Mucosa of stomach (tissue), 1 donor: Measurements from ENCODE around the gene SRRM2.
A peak's percentile ranks its signal among the peaks of the same experiment; 100 is the strongest.

ENCODE experiments used
- H3K27me3 ChIP-seq: one replicate; pipeline ENCODE4 v1.7.0; 2013; ENCODE audit warnings: mild to moderate bottlenecking, low read length; ENCODE audit not compliant: control insufficient read depth, insufficient read depth
- H3K36me3 ChIP-seq: one replicate; pipeline ENCODE4 v1.7.0; 2013; ENCODE audit warnings: low read length; ENCODE audit not compliant: control insufficient read depth, insufficient read depth
- H3K4me1 ChIP-seq: one replicate; pipeline ENCODE4 v1.7.0; 2013; ENCODE audit warnings: mild to moderate bottlenecking, low read length; ENCODE audit not compliant: control insufficient read depth, insufficient read depth
- H3K4me3 ChIP-seq: one replicate; pipeline ENCODE4 v1.7.0; 2013; ENCODE audit warnings: low read length
- H3K9ac ChIP-seq: one replicate; pipeline ENCODE4 v1.7.0; 2013; ENCODE audit warnings: mild to moderate bottlenecking, low read length, moderate library complexity
- H3K9me3 ChIP-seq: one replicate; pipeline ENCODE4 v1.7.0; 2013; ENCODE audit warnings: mild to moderate bottlenecking, low read length, moderate library complexity; ENCODE audit not compliant: control insufficient read depth
- donor health status: Pancreatic carcinoma.

The SRRM2 gene

DNA sequence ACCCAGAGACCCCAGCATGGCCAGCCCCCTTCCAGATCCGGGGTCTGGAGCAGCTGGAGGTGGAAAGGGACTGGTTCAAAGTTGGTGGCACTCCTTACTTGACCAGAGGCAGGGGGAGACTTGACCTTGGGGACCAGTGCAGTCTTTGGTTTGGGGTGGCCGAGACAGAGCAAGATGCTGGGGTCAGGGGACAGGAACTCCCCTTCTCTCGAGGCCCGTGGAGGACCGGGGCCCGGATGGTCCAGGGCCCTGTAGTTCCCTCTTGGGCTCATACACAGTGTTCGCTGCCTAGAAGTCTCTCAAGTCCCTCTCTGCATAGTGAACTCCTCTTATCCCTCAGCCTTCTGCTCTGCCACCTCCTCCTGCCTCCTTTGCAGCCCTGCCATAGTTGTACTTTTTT, 35.5 kb downstream of the SRRM2 start:
- H3K4me3 ChIP-seq = no peak overlapping the region
- H3K9me3 ChIP-seq = no peaks in the 10 kb centered on the region
- H3K4me1 ChIP-seq = peaks cover 20% of the 10 kb centered on the region
- peaks cover 41% of the 10 kb centered on the region for H3K27me3 ChIP-seq
- H3K36me3 ChIP-seq = no peaks in the 10 kb centered on the region
- H3K9ac ChIP-seq = no peak overlapping the region

DNA sequence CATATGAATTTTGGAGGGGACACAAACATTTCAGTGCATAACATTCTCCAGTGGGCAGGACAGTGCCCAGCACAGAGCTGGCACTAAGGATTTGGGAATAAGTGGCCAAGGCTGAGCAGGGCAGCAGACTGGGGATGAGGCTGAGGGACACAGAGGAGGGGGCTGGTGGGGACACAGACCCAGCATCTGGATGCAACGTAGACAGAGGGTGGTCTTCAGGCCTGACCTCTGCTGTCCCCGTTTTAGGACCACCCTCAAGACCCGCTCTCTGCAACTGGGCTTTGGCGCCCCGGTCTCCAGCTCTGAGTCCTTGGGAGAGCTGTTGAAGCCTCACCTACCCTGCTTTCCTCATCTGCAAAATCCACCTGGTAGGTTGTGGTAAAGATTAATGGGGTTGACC, 38.2 kb downstream of the SRRM2 start:
- peaks cover 27% of the 10 kb centered on the region for H3K27me3 ChIP-seq
- no peak overlapping the region for H3K9ac ChIP-seq
- H3K36me3 ChIP-seq = no peaks in the 10 kb centered on the region
- H3K4me3 ChIP-seq = no peak overlapping the region
- peaks cover 28% of the 10 kb centered on the region for H3K4me1 ChIP-seq
- no peaks in the 10 kb centered on the region for H3K9me3 ChIP-seq

DNA sequence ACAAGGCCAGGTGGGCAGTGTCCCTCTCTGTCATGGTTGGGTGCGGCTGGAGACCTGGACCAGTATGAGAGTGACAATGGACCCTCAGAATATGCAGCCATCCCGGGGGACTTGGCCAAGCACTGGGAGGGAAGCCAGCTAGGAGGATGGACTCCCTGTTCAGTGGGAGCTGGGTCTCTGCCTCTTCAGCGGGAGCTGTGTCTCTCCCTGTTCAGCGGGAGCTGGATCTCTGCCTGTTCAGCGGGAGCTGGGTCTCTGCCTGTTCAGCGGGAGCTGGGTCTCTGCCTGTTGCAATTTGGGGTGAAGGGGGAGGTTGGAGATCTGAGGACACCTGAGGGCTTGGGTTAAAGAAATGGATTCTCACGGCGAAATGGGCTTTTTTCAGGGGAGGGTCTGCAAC, 38.7 kb downstream of the SRRM2 start:
- Histone ChIP-seq H3K36me3 (no peaks in the 10 kb centered on the region), H3K4me3 (no peak overlapping the region), H3K4me1 (peaks cover 28% of the 10 kb centered on the region), H3K27me3 (peaks cover 21% of the 10 kb centered on the region), H3K9me3 (no peaks in the 10 kb centered on the region), H3K9ac (no peak overlapping the region)

DNA sequence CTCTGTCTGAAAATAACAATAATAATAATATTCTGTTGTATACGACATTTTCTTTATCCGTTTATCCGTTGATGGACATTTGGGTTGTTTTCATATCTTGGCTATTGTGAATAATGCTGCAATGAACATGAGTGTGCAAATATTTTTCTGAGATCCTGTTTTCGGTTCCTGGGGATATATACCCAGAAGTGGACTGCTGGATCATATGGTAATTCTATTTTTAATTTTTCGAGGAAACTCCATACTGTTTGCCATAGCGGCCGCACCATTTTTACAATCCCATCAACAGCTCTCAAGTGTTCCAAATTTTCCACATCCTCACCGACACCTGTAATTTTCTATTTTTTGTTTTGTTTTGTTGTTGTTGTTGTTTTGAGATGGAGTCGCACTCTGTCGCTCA, 40.5 kb downstream of the SRRM2 start:
- H3K4me3 ChIP-seq = no peak overlapping the region
- H3K4me1 ChIP-seq = peaks cover 29% of the 10 kb centered on the region
- no peaks in the 10 kb centered on the region for H3K9me3 ChIP-seq
- no peaks in the 10 kb centered on the region for H3K36me3 ChIP-seq
- H3K27me3 ChIP-seq = peaks cover 10% of the 10 kb centered on the region
- peak overlapping the region; percentile 34 for H3K9ac ChIP-seq

GRCh38 chr16:2795395-2796143, 43.1 kb downstream of the SRRM2 start:
- no peaks in the 10 kb centered on the region for H3K9me3 ChIP-seq
- H3K4me1 ChIP-seq = peaks cover 44% of the 10 kb centered on the region
- no peaks in the 10 kb centered on the region for H3K27me3 ChIP-seq
- H3K36me3 ChIP-seq = no peaks in the 10 kb centered on the region
- no peak overlapping the region for H3K4me3 ChIP-seq
- H3K9ac ChIP-seq = no peak overlapping the region

DNA sequence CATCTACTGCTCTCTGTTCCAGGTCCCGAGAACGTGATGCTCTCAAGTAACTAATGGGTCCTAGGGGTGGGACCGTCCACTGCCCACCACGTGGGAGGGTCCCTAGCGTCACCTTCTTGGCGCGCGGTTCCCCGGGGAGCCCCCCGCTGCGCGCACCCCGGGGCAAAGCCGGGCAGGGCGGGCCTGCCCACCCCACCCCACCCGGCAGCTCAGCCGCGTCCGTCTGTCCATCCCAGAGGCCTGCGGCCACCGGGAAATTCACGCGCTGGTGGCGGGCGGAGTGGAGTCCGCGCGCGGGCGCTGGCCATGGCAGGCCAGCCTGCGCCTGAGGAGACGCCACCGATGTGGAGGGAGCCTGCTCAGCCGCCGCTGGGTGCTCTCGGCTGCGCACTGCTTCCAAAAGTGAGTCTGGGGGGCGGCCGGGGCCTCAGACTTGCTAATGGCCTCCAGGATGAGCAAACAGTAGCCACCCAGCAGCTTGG, 46.3 kb downstream of the SRRM2 start:
- Histone ChIP-seq H3K27me3 (no peaks in the 10 kb centered on the region), H3K4me3 (no peak overlapping the region), H3K36me3 (no peaks in the 10 kb centered on the region), H3K4me1 (peaks cover 38% of the 10 kb centered on the region), H3K9me3 (no peaks in the 10 kb centered on the region), H3K9ac (no peak overlapping the region)

- no peaks in the 10 kb centered on the region for H3K27me3 ChIP-seq
- no peaks in the 10 kb centered on the region for H3K9me3 ChIP-seq
- H3K4me1 ChIP-seq = peaks cover 34% of the 10 kb centered on the region
- no peak overlapping the region for H3K4me3 ChIP-seq
- no peaks in the 10 kb centered on the region for H3K36me3 ChIP-seq
- peak overlapping the region; percentile 42 for H3K9ac ChIP-seq
These were observed 46.9 kb downstream of the SRRM2 start for GRCh38 chr16:2799205-2799858.

- no peaks in the 10 kb centered on the region for H3K9me3 ChIP-seq
- H3K27me3 ChIP-seq = no peaks in the 10 kb centered on the region
- no peaks in the 10 kb centered on the region for H3K36me3 ChIP-seq
- H3K4me3 ChIP-seq = no peak overlapping the region
- H3K9ac ChIP-seq = peak overlapping the region; percentile 42
- H3K4me1 ChIP-seq = peaks cover 29% of the 10 kb centered on the region
These were observed 47.4 kb downstream of the SRRM2 start for GRCh38 chr16:2799859-2800226.

GRCh38 chr16:2803545-2804195, 51.2 kb downstream of the SRRM2 start:
- H3K9me3 ChIP-seq = no peaks in the 10 kb centered on the region
- H3K4me3 ChIP-seq = no peak overlapping the region
- no peaks in the 10 kb centered on the region for H3K36me3 ChIP-seq
- peaks cover 16% of the 10 kb centered on the region for H3K4me1 ChIP-seq
- H3K27me3 ChIP-seq = no peaks in the 10 kb centered on the region
- no peak overlapping the region for H3K9ac ChIP-seq

DNA sequence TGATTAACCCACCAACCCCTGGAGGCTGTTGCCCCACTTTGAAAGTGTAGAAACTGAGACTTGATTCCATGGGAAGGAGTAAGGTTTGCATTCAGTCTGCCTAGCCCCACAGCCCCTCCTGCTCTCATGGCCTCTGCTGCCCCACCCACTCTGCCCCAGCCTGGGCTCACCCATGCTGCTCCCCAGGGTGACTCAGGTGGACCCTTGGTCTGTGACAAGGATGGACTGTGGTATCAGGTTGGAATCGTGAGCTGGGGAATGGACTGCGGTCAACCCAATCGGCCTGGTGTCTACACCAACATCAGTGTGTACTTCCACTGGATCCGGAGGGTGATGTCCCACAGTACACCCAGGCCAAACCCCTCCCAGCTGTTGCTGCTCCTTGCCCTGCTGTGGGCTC, 52.3 kb downstream of the SRRM2 start:
- no peaks in the 10 kb centered on the region for H3K9me3 ChIP-seq
- no peaks in the 10 kb centered on the region for H3K36me3 ChIP-seq
- H3K9ac ChIP-seq = no peak overlapping the region
- peaks cover 8% of the 10 kb centered on the region for H3K4me1 ChIP-seq
- no peak overlapping the region for H3K4me3 ChIP-seq
- H3K27me3 ChIP-seq = no peaks in the 10 kb centered on the region

DNA sequence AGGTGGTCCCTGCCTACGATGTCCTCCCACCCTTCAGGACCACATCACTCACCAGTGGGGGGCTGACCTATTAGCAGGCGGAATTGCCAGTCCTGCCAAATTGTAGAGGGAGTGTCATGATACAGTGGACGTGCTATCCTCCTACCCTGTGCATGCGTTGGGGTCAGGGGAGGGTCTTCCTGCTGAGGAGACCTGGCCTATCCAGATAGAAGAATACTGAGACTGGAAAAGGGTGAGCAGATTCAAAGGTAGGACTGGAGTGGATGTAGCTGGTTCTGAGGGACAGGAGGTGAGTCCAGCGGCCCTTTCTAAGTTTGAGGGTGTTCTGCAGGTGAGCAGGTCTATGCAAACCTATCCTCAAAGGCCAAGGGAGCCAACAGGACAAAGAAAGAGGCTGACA, 53.8 kb downstream of the SRRM2 start:
- Histone ChIP-seq H3K36me3 (no peaks in the 10 kb centered on the region), H3K4me1 (no peaks in the 10 kb centered on the region), H3K9me3 (no peaks in the 10 kb centered on the region), H3K27me3 (no peaks in the 10 kb centered on the region), H3K4me3 (no peak overlapping the region), H3K9ac (no peak overlapping the region)

DNA sequence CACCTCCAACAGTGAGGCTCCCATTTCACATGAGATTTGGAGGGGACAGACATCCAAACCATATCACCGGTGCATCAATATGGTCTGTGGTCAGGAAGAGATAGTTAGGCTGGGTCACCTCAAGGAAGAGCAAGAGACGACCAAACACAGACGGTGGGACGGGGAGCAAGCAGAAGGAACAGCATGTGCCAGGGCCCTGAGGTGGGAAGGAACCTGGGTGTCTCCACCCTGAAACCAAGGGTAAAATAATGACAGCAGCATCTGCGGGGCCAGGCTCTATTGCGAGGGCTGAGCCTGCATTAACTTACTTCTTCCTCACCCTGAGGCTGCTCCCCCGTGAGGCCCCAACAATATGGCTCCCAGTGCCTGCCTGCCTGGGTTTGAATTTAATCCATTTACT, 55.7 kb downstream of the SRRM2 start:
- Histone ChIP-seq H3K4me1 (peaks cover 10% of the 10 kb centered on the region), H3K9ac (no peak overlapping the region), H3K27me3 (no peaks in the 10 kb centered on the region), H3K36me3 (no peaks in the 10 kb centered on the region), H3K4me3 (no peak overlapping the region), H3K9me3 (no peaks in the 10 kb centered on the region)
